Duodenal mucosa (tissue), 2 donors: Measurements from ENCODE around the gene ATP8B4.

ENCODE experiments used
- H3K27ac ChIP-seq: one replicate; pipeline ENCODE4 v1.7.0; 2013; ENCODE audit warnings: low read depth, low read length
- H3K27me3 ChIP-seq, 2 donors: one replicate each; pipeline ENCODE4 v1.7.0; 2013; ENCODE audit warnings: low read length in 2 of 2, control low read depth in 1 of 2; ENCODE audit not compliant: insufficient read depth in 2 of 2, control insufficient read depth in 1 of 2
- H3K36me3 ChIP-seq, 2 donors: one replicate each; pipeline ENCODE4 v1.7.0; 2013; ENCODE audit warnings: low read length in 2 of 2, control low read depth in 1 of 2; ENCODE audit not compliant: insufficient read depth in 2 of 2, control insufficient read depth in 1 of 2
- H3K4me1 ChIP-seq, 2 donors: one replicate each; pipeline ENCODE4 v1.7.0; 2013; ENCODE audit warnings: low read length in 2 of 2, control low read depth in 1 of 2; ENCODE audit not compliant: insufficient read depth in 2 of 2, control insufficient read depth in 1 of 2
- H3K4me3 ChIP-seq, 2 donors: one replicate each; pipeline ENCODE4 v1.7.0; 2013; ENCODE audit warnings: low read length in 2 of 2, low read depth in 1 of 2
- H3K9ac ChIP-seq, 2 donors: one replicate each; pipeline ENCODE4 v1.7.0; 2013; ENCODE audit warnings: low read length in 2 of 2, low read depth in 1 of 2
- H3K9me3 ChIP-seq, 2 donors: one replicate each; pipeline ENCODE4 v1.7.0; 2013; ENCODE audit warnings: low read length in 2 of 2, control low read depth in 1 of 2; ENCODE audit not compliant: control insufficient read depth in 1 of 2

Gene ATP8B4

DNA sequence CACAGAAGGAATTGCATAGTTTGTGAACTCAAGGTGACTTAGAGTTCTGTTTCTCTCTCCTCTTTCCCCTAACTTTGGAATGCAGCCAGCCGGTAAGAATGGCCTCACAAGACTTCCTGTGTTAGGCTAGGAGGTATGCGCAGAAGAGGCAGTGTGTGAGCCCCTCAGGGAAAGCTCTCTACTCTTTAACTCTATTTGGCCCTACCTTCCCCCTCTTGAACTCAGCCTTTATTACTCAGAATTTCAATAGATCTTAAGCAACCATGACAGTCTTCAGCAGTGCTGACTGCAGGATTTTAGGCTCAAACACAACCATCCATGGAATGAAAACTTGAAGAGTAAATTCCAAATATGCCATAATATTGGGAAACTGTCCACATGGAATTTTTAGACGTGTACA lies 288.6 kb downstream of the ATP8B4 start:
- H3K27me3 ChIP-seq = no peaks in the 10 kb centered on the region
- H3K4me3 ChIP-seq = no peak overlapping the region
- no peak overlapping the region for H3K27ac ChIP-seq
- H3K36me3 ChIP-seq = no peaks in the 10 kb centered on the region
- H3K9me3 ChIP-seq = no peaks in the 10 kb centered on the region
- no peaks in the 10 kb centered on the region for H3K4me1 ChIP-seq
- H3K9ac ChIP-seq = no peak overlapping the region

DNA sequence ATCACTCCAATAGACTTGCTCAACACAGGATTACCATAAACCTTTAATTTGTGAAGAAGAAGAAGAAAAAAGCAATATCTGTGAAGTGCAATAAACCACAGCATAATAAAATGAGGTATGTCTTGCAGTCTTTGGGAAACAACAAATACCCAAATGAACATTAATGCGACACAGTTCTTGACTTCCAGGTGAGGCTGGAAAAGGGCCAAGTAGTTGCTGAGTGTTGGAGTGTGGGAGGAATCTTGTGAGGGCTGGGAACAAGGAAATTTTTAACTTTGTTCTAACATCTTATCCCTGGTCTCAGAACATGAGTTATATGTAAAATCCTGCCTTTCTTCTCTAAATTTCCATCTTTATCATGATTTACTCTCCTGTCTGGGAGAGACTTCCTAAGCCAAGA lies 291.7 kb downstream of the ATP8B4 start:
- Histone ChIP-seq H3K27ac (no peak overlapping the region), H3K4me1 (no peaks in the 10 kb centered on the region), H3K4me3 (no peak overlapping the region), H3K36me3 (no peaks in the 10 kb centered on the region), H3K27me3 (no peaks in the 10 kb centered on the region), H3K9me3 (no peaks in the 10 kb centered on the region), H3K9ac (no peak overlapping the region)

DNA sequence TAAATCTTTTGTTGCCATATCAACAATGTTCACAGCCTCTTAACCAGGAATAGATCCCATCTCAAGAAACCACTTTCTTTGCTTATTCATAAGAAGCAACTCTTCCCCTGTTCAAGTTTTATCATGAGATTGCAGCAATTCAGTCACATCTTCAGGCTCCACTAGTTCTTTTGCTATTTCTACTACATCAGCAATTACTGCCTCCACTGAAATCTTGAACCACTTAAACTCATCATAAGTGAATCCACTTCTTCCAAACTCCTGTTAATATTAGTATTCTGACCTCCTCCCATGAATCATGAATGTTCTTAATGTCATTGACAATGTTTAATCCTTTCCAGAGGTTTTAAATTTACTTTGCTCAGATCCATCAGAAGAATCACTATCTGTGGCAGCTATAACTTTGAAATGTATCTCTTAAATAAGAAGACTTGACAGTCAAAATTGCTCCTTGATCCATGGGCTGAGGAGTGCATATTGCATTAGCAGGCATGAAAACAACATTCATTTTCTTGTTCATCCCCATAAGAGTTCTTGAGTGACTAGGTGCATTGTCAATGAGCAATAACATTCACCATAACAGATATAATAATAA lies 292.3 kb downstream of the ATP8B4 start:
- no peak overlapping the region for H3K4me3 ChIP-seq
- no peaks in the 10 kb centered on the region for H3K27me3 ChIP-seq
- H3K36me3 ChIP-seq = no peaks in the 10 kb centered on the region
- no peaks in the 10 kb centered on the region for H3K9me3 ChIP-seq
- no peaks in the 10 kb centered on the region for H3K4me1 ChIP-seq
- H3K27ac ChIP-seq = no peak overlapping the region
- no peak overlapping the region for H3K9ac ChIP-seq

DNA sequence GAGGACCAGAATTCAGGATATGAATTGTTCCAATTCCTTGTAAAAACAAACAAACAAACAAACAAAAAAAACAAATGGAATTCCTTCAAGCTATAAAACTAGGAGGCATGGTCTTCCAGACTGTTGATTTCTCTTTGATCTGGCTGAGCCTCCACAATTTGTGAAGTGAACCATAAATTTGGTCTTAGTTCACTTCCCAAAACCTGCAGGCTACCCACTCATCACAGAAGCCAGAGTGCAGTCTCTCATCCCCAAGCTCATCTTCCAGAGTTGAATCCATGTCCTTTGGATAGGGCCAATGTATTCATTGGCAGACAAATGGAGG lies 294.3 kb downstream of the ATP8B4 start:
- H3K36me3 ChIP-seq = no peaks in the 10 kb centered on the region
- H3K4me1 ChIP-seq = no peaks in the 10 kb centered on the region
- H3K27me3 ChIP-seq = no peaks in the 10 kb centered on the region
- H3K4me3 ChIP-seq = no peak overlapping the region
- H3K9ac ChIP-seq = no peak overlapping the region
- H3K9me3 ChIP-seq = no peaks in the 10 kb centered on the region
- no peak overlapping the region for H3K27ac ChIP-seq

DNA sequence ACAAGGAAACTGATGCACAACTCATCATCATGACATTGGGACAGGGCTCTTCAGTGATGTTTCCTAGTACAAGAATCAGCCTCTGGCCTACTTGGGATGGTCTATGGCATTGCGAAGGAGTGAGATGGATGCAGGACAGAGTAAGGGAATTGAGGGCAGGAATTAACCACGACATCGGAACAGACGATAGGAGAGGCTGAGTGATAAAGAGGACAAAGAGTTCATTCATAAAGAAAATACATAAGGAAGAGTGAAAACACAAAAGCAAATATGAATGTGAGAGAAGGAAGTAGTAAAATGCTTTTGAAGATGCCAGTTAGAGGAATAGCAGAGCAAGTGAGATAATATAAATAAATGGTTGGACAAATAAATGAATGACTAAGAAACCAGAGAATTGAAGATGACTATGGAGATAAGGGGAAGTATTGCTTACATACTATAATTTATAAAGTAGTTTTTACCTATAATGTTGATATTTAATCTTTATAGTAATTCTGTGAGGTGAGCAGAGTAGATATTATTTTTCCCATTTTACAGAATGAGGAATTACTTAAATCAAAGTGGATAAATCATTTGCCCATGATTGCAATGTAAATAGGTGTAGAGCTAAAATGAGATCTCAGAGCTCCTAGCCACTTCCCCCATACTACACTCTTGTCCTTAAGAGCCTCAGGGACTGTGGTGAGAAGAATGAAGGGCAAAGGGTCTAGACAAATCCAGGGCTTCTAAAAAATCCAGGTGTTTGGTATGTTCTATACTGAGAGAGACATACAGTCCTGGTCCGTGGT lies 294.9 kb downstream of the ATP8B4 start:
- no peak overlapping the region for H3K4me3 ChIP-seq
- no peak overlapping the region for H3K27ac ChIP-seq
- H3K27me3 ChIP-seq = no peaks in the 10 kb centered on the region
- H3K36me3 ChIP-seq = no peaks in the 10 kb centered on the region
- H3K9ac ChIP-seq = no peak overlapping the region
- H3K4me1 ChIP-seq = no peaks in the 10 kb centered on the region
- H3K9me3 ChIP-seq = no peaks in the 10 kb centered on the region

DNA sequence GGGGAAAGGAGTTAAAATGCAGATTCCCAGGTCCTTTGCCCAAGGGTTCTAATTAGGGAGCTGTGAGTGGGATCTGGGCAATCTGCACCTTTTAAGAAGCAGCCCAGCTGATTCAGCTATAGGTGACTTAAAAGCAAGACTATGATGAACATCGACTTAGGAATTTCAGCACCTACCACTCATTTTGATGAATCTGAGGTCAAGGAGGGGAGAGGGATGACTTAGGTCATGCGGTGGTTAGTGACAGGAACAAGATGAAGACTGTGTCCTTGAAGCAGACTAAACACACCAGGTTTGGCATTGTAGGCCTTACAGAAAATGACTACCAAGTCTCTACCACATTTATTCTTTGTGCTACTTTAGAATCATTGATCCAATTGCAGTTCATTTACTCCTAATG lies 301.9 kb downstream of the ATP8B4 start:
- Histone ChIP-seq H3K4me3 (no peak overlapping the region), H3K36me3 (no peaks in the 10 kb centered on the region), H3K9me3 (no peaks in the 10 kb centered on the region), H3K9ac (no peak overlapping the region), H3K27ac (no peak overlapping the region), H3K4me1 (peaks cover 0 to 3% of the 10 kb centered on the region in 2 donors), H3K27me3 (no peaks in the 10 kb centered on the region)

DNA sequence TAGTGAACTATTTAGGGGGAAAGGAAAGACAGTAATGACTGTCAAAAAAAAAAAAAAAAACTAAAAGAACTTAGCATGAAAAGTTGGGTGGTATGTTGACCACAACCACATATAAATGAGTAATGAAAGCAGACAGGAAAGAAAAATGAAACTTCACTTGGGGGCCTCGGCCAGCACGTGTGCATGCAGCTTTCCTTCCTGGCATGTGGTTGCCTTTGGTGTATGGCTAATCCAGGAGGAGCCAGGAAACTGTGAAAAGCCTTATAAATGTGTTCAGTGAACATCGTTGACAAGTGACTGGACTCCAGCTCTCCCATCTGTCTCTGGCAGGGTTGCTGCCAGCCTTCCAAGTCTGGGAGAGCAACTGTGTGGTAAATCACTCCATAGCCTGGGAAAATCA lies 303.1 kb downstream of the ATP8B4 start:
- H3K4me1 ChIP-seq = peaks cover 0 to 3% of the 10 kb centered on the region in 2 donors
- H3K9me3 ChIP-seq = no peaks in the 10 kb centered on the region
- H3K36me3 ChIP-seq = no peaks in the 10 kb centered on the region
- no peak overlapping the region for H3K27ac ChIP-seq
- no peak overlapping the region for H3K9ac ChIP-seq
- no peak overlapping the region for H3K4me3 ChIP-seq
- no peaks in the 10 kb centered on the region for H3K27me3 ChIP-seq

DNA sequence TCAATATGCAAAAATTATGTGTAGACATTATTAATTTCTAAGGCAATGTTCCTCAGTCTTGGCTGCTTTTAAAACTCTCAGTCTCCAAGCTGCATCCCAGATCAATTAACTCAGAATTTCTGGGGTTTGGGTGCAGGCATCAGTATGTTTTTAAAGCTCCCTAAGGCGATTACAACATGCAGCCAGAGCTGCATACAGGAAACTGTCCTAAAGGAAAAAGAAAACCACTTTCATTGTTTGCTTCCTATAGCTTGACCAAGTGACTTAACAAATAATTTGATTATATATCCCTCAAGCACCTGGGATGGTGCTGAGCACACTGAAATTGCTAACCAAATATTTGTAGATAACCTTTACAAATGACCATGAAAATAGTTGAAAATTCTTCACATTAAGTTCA lies 303.5 kb downstream of the ATP8B4 start:
- Histone ChIP-seq H3K36me3 (no peaks in the 10 kb centered on the region), H3K27ac (no peak overlapping the region), H3K9me3 (no peaks in the 10 kb centered on the region), H3K27me3 (no peaks in the 10 kb centered on the region), H3K9ac (no peak overlapping the region), H3K4me1 (peaks cover 0 to 3% of the 10 kb centered on the region in 2 donors), H3K4me3 (no peak overlapping the region)

DNA sequence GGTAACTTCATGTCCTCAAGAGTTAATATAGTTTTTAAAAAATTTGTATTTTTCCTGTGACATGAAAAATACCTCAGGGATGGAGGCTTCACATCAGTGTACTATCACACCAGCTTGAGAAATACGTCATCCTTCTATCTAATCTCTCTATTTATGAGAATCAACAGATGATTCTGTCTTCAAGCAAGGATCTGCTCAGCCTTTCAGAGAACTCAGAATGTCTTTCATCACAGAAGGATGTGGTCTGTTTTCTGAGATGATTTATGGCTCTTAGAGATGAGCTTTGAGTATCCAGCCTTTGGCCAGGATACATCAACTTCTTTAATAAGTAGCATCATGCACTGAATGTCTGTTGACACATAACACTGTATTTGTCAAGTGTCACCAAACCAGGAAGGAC lies 304.3 kb downstream of the ATP8B4 start:
- no peaks in the 10 kb centered on the region for H3K9me3 ChIP-seq

DNA sequence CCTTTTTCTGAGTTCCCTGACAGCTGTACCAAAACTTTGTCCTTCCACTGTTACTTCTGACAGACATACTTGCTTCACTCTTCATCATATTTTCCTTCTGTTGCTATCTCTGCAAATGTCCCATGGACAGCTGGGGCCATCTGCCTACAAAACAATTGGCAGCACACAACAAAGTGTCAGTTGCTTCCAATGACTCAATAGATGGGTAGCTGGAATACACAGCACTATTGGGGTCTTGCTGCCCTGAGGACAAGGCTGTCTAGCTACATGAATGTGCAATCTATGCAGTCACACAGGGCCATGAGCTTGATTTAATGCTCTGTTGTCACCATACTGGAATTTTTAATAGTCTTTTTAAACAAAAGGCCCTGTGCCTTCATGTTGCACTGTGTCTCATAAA lies 305.4 kb downstream of the ATP8B4 start:
- Histone ChIP-seq H3K4me3 (no peak overlapping the region), H3K9ac (no peak overlapping the region), H3K9me3 (no peaks in the 10 kb centered on the region), H3K36me3 (no peaks in the 10 kb centered on the region), H3K4me1 (peaks cover 0 to 3% of the 10 kb centered on the region in 2 donors), H3K27ac (no peak overlapping the region), H3K27me3 (no peaks in the 10 kb centered on the region)

More for the DNA sequence above, 304.3 kb downstream of the ATP8B4 start:
- peaks cover 0 to 3% of the 10 kb centered on the region in 2 donors for H3K4me1 ChIP-seq
- no peak overlapping the region for H3K4me3 ChIP-seq
- H3K27me3 ChIP-seq = no peaks in the 10 kb centered on the region
- H3K27ac ChIP-seq = no peak overlapping the region
- H3K36me3 ChIP-seq = no peaks in the 10 kb centered on the region
- no peak overlapping the region for H3K9ac ChIP-seq
